MCF 10A (cell line): ENCODE results near the gene BNC2. TPM values are rescaled to one million over a fixed set of nuclear protein-coding genes. Genes with fewer than 3 reads are reported as not detected.

Source experiments
- BruUV-seq: library from RNA; stranded (reverse); fragments of 400-500 nt; replicated peaks from 2 replicates; lab custom pipeline; 2021; lab: Mats Ljungman, UMichigan
- CTCF ChIA-PET: fragments of 300-600 bp; sonication (Branson Sonifier 250); formaldehyde crosslinking; extraction: SDS; loops from one replicate; lab custom pipeline; 2021; ENCODE audit warnings: antibody characterized with exemption, inconsistent platforms; lab: Yijun Ruan, JAX
- POLR2A ChIA-PET: fragments of 300-600, 350-650 bp; sonication (Branson Sonifier 250); formaldehyde crosslinking; extraction: SDS; loops from one replicate; lab custom pipeline; 2020; ENCODE audit warnings: antibody characterized with exemption, inconsistent platforms; lab: Yijun Ruan, JAX
- DNase-seq: peaks from one replicate; pipeline ENCODE4 v3.0.0-alpha.2; 2018; ENCODE audit not compliant: unreplicated experiment
- H3K27ac Mint-ChIP-seq: one replicate; pipeline ENCODE4 v1.8.0; 2022; ENCODE audit warnings: mild to moderate bottlenecking, low read depth, mixed read lengths; ENCODE audit not compliant: unreplicated experiment
- H3K27me3 Mint-ChIP-seq: one replicate; pipeline ENCODE4 v1.8.0; 2022; ENCODE audit warnings: mixed read lengths; ENCODE audit not compliant: insufficient read depth, unreplicated experiment
- H3K36me3 Mint-ChIP-seq: one replicate; pipeline ENCODE4 v1.8.0; 2022; ENCODE audit warnings: mild to moderate bottlenecking, moderate library complexity, mixed read lengths; ENCODE audit not compliant: insufficient read depth, unreplicated experiment
- H3K4me1 Mint-ChIP-seq: one replicate; pipeline ENCODE4 v1.8.0; 2022; ENCODE audit warnings: mixed read lengths; ENCODE audit not compliant: insufficient read depth, unreplicated experiment
- H3K4me3 Mint-ChIP-seq: one replicate; pipeline ENCODE4 v1.8.0; 2022; ENCODE audit warnings: mild to moderate bottlenecking, moderate library complexity, mixed read lengths; ENCODE audit not compliant: unreplicated experiment
- H3K9me3 Mint-ChIP-seq: one replicate; pipeline ENCODE4 v1.8.0; 2022; ENCODE audit warnings: mixed read lengths; ENCODE audit not compliant: unreplicated experiment
- intact Hi-C: fragments of 100-400 bp; cut with micrococcal nuclease; formaldehyde crosslinking; loops from 2 replicates; pipeline ENCODE4 v1.14.1; 2022
- total RNA-seq: library from RNA; stranded (reverse); gene quantifications from 2 replicates; pipeline ENCODE4 v1.2.3, GENCODE V29; 2022
- TF ChIP-seq, protein P1 (sequence below): fragments of 200-600 bp; IDR thresholded peaks from one replicate; pipeline ENCODE4 v1.8.0; 2022; ENCODE audit warnings: antibody characterized with exemption, mild to moderate bottlenecking; ENCODE audit not compliant: unreplicated experiment

BNC2 gene
- total RNA-seq, 1 experiment from 2014 or later, result not detected

DNA sequence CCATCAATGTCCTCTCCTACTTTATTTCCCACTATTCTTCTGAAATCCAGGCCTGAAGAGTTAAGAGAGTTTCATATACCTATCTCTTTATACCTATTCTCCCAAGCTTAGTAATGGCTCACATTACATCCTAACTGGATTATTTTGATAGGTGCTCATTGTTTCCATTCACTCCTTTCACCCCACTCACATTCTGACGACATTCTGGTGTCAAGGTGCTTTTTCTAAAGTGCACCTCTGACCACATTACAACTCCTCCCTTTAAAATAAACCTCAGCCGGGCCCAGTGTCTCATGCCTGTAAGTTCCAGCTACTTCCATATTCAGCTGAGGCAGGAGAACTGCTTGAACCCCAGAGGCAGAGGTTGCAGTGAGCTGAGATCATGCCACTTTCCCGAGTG, 417.1 kb downstream of the BNC2 start:
- H3K4me1 Mint-ChIP-seq, result peaks cover 5% of the 10 kb centered on the region
- H3K9me3 Mint-ChIP-seq, result no peaks in the 10 kb centered on the region
- TF ChIP-seq, protein P1, sequence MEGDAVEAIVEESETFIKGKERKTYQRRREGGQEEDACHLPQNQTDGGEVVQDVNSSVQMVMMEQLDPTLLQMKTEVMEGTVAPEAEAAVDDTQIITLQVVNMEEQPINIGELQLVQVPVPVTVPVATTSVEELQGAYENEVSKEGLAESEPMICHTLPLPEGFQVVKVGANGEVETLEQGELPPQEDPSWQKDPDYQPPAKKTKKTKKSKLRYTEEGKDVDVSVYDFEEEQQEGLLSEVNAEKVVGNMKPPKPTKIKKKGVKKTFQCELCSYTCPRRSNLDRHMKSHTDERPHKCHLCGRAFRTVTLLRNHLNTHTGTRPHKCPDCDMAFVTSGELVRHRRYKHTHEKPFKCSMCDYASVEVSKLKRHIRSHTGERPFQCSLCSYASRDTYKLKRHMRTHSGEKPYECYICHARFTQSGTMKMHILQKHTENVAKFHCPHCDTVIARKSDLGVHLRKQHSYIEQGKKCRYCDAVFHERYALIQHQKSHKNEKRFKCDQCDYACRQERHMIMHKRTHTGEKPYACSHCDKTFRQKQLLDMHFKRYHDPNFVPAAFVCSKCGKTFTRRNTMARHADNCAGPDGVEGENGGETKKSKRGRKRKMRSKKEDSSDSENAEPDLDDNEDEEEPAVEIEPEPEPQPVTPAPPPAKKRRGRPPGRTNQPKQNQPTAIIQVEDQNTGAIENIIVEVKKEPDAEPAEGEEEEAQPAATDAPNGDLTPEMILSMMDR, result no peak
- H3K4me3 Mint-ChIP-seq, result no peak overlapping the region
- POLR2A ChIA-PET, result no interaction called here
- BruUV-seq, result no TSS peak
- H3K27ac Mint-ChIP-seq, result no peak overlapping the region
- CTCF ChIA-PET, result no interaction called here
- no peaks in the 10 kb centered on the region for H3K27me3 Mint-ChIP-seq
- no peaks in the 10 kb centered on the region for H3K36me3 Mint-ChIP-seq
- intact Hi-C loops, result no loop called here
- DNase-seq, result no peak

DNA sequence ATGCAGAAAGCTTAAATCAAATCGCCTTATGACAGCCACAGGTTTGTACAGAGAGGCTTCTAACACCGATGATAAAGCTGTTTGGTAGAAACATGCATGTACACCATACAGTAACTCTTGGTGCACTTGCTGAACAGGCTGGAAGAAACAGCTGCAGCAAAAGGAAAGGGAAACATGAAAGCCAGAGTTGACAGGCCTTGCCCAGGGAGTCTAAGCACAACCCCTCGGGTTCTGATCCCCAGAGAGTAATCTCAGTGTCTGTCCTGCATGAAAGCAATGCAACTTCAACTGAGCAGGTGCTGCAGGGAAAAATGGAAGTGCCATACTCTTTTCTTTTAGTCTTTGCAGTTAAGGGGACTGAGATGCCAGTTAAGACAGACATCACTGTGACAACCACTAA, 419.9 kb downstream of the BNC2 start:
- intact Hi-C loops, result no loop called here
- CTCF ChIA-PET, result interaction anchor here (0.6 kb wide), 1 partner anchor 201 kb away, joined by 3 read pairs; no protein-coding TSS in a partner anchor
- H3K27me3 Mint-ChIP-seq, result no peaks in the 10 kb centered on the region

DNA sequence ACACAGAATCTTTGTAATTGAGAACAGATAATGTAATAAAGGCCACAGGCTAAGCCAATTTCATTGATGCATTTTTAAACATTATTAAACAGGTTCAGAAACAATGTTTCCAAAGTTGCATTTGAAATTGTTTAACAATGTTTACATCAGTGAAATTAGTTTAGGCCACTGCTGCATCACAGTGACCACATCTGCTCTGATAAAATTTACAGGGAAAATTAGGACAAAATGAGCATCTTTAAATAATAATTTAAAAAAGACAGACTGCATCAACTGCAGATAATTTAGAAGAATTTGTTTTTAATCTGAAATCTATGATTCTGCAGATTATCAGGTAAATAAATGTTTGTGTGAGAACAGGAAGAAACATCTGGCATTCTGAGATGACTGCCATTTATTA, 420.4 kb downstream of the BNC2 start:
- ChIA-PET CTCF (interaction anchor here (0.6 kb wide), 1 partner anchor 202 kb away, joined by 3 read pairs; no protein-coding TSS in a partner anchor), POLR2A (interaction anchor here (0.6 kb wide), 1 partner anchor 83 kb away, joined by 4 read pairs; no protein-coding TSS in a partner anchor)
- no TSS peak for BruUV-seq
- TF ChIP-seq, protein P1, result no peak
- intact Hi-C loops, result no loop called here
- H3K4me1 Mint-ChIP-seq, result peaks cover 15% of the 10 kb centered on the region
- H3K36me3 Mint-ChIP-seq, result no peaks in the 10 kb centered on the region
- H3K9me3 Mint-ChIP-seq, result no peaks in the 10 kb centered on the region
- no peaks in the 10 kb centered on the region for H3K27me3 Mint-ChIP-seq
- no peak overlapping the region for H3K4me3 Mint-ChIP-seq
- H3K27ac Mint-ChIP-seq, result no peak overlapping the region
- no peak for DNase-seq

More for the DNA sequence above, 419.9 kb downstream of the BNC2 start:
- no peaks in the 10 kb centered on the region for H3K9me3 Mint-ChIP-seq
- peaks cover 10% of the 10 kb centered on the region for H3K4me1 Mint-ChIP-seq
- POLR2A ChIA-PET, result interaction anchor here (0.6 kb wide), 1 partner anchor 82 kb away, joined by 4 read pairs; no protein-coding TSS in a partner anchor
- BruUV-seq, result no TSS peak
- TF ChIP-seq, protein P1, result no peak
- no peak for DNase-seq
- no peak overlapping the region for H3K4me3 Mint-ChIP-seq
- no peak overlapping the region for H3K27ac Mint-ChIP-seq
- no peaks in the 10 kb centered on the region for H3K36me3 Mint-ChIP-seq

DNA sequence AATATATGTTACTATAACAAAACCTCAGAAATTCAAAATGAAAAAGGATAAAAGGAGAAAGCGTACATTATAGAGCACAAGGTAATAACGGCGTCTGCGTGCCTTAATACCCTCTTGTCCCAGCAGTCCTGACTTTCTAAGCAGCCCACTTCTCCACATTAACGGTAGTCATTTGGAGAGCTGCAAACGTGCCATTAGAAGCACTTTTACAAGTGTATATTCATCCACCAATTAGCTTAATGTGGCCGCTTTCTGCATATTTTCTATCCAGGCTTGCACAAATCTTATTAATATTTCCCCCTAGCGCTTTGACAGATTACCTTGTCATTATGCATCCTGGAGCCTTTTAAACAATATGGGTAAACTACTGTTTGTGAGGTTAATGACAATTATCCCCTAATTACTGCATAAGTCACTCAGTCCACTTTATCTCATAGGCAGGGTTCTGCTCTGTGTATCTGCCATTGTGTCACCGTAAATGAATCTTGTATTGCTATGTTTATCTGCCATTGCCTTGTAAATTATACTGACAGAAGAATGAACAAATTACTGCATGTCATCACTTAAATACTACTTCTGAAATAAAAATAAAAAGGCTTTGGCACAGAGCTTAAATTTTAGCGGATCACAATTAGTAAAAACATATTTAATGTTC, 421.3 kb downstream of the BNC2 start:
- TF ChIP-seq, protein P1, result no peak
- Mint-ChIP-seq H3K36me3 (no peaks in the 10 kb centered on the region), H3K9me3 (no peaks in the 10 kb centered on the region), H3K4me1 (peaks cover 20% of the 10 kb centered on the region), H3K4me3 (no peak overlapping the region), H3K27me3 (no peaks in the 10 kb centered on the region), H3K27ac (no peak overlapping the region)
- POLR2A ChIA-PET, result no interaction called here
- no peak for DNase-seq
- intact Hi-C loops, result no loop called here
- CTCF ChIA-PET, result no interaction called here
- BruUV-seq, result no TSS peak
